HL-60/S4 treated with retinoic acid at 250 ng/mL for 4 days and 3 days (cell line): ENCODE measurements around the gene HMHB1.
"Not testable (repeated sequence)": the region's sequence is repeated elsewhere in the genome, so short reads cannot be mapped to it uniquely, and the experiment has no call there.

Source experiments
- in situ Hi-C: fragments of 300-500 bp; cut with MboI; formaldehyde crosslinking; loops from 2 replicates; pipeline ENCODE4 v1.7.0; 2022; ENCODE audit warnings: low sequenced_read_pairs

Gene HMHB1

GRCh38 chr5:143801252-143801939, 10.6 kb upstream of the HMHB1 start:
- in situ Hi-C loops: no loop called here

DNA sequence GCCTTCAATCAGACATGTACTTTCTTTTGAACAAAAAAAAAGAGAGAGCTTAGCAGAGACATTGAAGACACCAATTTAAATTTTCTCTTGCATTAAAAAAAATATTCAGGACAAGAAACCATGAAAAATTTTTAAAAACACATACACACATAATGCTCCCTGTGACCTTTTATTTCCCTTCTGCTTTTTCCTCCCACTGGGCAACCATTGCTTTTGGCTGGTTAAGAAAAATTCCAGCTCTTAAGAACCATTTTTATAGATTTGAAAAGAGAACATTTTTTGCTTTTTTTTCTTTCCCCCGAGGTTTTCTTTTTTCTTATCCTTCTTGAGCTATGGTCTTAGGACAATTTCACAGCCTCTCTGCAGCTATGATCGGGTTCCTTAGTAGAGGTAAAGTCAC, 6.1 kb upstream of the HMHB1 start:
- in situ Hi-C loops: no loop called here

GRCh38 chr5:143806579-143806978, 5.4 kb upstream of the HMHB1 start:
- in situ Hi-C loops: no loop called here

DNA sequence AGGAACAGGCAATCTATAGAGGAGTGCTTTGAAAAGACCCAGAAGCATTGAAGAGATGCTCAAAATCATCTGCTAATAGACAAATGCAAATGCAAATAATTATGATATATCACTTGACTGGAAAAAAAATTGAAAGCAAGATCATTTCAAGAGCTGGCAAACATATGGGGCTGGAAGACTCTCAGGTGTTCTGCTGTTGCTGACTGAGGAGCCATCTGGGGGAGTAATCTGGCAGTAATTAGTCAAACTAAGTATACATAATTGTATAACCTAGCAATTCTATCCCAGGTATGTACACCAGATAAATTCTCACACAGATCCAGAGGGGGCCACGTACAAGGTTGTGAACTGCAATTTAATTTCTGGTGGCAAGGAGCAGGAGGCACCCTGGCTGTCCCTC, 4.6 kb upstream of the HMHB1 start:
- in situ Hi-C loops: no loop called here

GRCh38 chr5:143816370-143816769, 4.4 kb downstream of the HMHB1 start:
- in situ Hi-C loops: not testable (repeated sequence)

DNA sequence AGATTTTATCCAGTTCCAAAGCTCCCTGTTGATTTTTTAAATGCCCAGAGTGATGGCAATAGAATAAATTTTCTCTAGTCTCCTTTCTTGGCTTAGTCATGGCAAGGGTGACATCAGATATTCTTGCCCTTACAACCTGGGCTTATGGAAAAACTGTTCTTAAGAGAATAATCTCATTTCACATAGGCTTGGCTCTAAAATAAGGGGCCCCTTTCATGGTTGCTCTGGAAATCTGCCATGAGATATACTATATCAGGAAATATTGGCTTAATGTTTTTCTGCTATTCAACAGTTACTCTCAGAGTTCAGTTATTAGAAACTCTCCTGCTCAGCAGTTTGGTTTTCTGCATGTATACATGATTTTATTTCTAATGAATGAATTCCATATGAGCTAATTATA, 7.8 kb downstream of the HMHB1 start:
- in situ Hi-C loops: no loop called here

DNA sequence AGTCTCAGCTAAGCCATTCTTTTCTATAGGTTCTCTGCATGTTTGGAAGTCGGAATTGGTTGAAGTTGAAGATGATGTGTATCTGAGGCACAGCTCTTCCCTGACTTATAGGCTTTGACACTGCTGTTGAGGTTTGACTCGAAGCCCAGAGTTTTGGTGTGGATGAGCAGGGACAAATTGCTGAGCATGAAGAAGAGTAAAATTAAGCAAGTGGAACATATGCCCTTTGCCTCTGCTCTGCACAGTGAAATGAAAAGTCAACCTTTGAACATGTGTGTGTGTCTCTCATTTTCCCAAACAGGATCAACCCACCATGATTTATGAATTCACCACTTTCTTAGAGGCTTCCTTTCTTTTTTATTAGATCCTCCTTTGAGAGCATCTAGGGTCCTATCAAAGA, 8.5 kb downstream of the HMHB1 start:
- in situ Hi-C loops: no loop called here

GRCh38 chr5:143824851-143825720, 13.1 kb downstream of the HMHB1 start:
- in situ Hi-C loops: loop anchor here (25.0 kb wide), 1 partner anchor 913 kb away; no protein-coding TSS in a partner anchor

DNA sequence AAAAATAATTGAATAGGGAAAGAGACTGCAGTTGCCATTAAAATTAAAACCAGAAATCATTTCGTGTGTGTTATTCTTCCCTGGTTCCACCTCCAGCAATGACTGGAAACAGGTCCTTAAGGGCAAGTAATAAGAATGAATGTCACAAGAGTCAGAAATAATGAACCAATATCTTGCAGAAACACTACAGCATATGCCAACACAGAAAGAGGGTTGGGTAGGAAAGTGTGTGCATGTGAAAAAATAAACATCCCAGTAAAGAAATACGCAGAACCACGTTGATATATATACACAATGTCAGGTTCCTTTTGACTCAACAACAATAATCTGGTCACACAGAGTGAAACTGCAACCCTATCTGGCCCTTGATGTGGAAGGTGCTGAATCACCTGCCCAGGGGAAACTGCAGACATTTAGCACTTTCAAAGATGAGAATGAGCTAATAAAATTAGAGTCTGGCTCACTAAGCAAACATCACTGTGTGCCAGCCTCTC, 15.0 kb downstream of the HMHB1 start:
- in situ Hi-C loops: loop anchor here (25.0 kb wide), 1 partner anchor 915 kb away; no protein-coding TSS in a partner anchor

- in situ Hi-C loops: loop anchor here (25.0 kb wide), 1 partner anchor 916 kb away; no protein-coding TSS in a partner anchor
Observed at GRCh38 chr5:143828710-143829109, 16.7 kb downstream of the HMHB1 start.

DNA sequence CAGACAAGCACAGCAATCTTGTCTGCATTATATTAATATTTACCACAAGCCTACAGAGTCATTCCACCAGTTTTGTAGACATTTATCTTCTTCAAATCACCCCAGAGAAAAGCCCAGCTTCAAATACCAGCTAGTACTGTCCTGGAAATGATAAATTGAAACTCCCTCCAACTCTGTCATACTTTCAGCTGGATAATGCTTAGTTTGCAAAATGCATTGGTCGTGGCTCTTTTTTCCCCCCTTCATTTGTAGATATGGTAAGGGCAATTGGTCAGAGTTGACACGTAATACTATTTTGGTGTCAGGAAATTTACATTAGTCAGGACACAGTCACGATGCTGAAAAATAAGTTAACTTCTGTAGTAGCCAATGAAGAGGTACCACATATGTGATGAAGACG, 21.2 kb downstream of the HMHB1 start:
- in situ Hi-C loops: loop anchor here (25.0 kb wide), 1 partner anchor 921 kb away; no protein-coding TSS in a partner anchor

GRCh38 chr5:143835251-143835650, 23.3 kb downstream of the HMHB1 start:
- in situ Hi-C loops: loop anchor here (25.0 kb wide), 1 partner anchor 923 kb away; no protein-coding TSS in a partner anchor

- in situ Hi-C loops: loop anchor here (25.0 kb wide), 1 partner anchor 924 kb away; no protein-coding TSS in a partner anchor
Observed at GRCh38 chr5:143836161-143836725, 24.3 kb downstream of the HMHB1 start.

DNA sequence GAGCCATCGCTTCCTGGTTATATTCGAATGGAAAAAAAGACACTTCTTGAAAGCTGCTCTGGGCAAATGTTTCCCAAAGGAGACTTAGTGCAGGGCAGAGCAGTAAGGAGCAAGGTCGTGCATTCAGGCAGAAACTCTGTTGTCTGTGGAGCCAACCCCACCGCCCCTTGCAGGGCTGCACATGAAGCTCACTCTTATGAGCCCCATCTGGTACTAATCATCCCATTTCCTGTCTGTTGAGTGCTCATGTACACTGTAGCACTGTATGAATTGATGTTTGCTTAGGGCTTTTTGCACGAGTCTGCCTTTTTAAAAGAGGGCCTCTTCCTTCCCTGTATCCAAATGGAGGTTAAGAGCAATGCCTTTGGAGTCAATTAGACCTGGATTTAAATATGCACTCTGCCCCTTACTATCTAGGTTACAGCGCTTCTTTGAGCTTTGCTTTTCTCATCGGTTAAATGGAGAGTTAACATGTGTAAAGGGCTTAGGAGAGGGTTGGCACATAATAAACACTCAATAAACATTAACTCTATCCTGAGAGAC, 25.4 kb downstream of the HMHB1 start:
- in situ Hi-C loops: loop anchor here (25.0 kb wide), 1 partner anchor 925 kb away; no protein-coding TSS in a partner anchor

DNA sequence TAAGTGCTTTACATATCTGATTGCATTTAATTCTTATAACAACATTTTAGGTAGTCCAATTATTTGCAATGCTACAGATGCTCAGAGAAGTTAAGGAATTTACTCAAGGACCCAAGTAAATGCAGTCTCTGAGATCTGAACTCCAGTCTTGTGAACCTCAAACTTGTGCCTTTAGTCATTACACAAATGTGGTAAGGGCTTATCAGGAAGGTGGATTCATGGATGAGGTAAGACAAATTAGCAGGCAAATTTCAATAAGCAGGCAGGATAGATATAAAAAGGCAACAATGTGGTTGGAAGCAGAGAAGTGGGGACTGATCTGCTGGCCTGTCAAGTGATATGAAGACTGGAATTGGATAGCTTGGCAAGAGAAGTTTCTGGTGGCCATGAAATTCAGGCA, 29.5 kb downstream of the HMHB1 start:
- in situ Hi-C loops: loop anchor here (25.0 kb wide), 1 partner anchor 929 kb away; no protein-coding TSS in a partner anchor

DNA sequence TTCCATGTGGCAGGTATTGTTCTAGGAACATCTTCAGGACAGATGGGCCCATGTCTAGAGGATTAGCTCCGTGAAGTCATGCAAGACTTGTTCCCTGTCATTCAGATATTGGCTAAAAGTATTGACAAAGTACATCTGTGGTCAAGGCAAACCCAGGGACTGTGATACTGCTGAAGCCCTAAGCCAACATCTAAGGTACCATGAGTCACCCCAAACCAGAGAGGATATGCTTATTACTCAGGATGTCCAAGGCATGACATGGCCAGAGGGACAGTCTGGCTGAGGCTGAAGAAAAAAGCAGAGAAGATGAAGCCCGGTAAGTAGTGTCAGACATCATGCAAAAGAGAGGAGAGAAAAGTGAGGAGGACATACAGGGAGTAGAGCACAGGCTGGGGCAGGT, 31.0 kb downstream of the HMHB1 start:
- in situ Hi-C loops: loop anchor here (25.0 kb wide), 1 partner anchor 931 kb away; no protein-coding TSS in a partner anchor

- in situ Hi-C loops: loop anchor here (25.0 kb wide), 1 partner anchor 931 kb away; no protein-coding TSS in a partner anchor
Observed at GRCh38 chr5:143843461-143843860, 31.5 kb downstream of the HMHB1 start.

GRCh38 chr5:143850050-143850683, 38.2 kb downstream of the HMHB1 start:
- in situ Hi-C loops: no loop called here

DNA sequence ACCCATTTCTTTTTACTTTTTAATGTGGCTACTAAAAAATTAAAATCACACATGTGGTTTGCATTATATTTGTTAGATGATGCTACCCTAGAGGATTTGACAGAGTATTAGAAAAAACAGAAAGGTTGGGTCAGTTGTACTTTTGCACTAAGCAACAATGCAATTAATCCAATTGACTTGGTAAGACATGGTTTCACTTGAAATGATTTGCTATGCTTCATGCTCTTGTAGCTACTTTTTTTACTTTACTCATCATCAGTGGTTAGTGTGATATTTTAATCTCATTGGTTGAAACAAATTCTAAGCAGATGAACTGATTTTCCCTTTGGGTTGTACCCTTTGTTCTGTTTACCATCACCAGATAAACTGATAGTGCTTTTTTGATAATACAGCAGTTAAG, 39.4 kb downstream of the HMHB1 start:
- in situ Hi-C loops: no loop called here

- in situ Hi-C loops: no loop called here
Observed at GRCh38 chr5:143860211-143860610, 48.2 kb downstream of the HMHB1 start.
